Breast epithelium (tissue), 4 donors: ENCODE measurements around the gene B3GAT3. TPM values are rescaled to one million over a fixed set of nuclear protein-coding genes. Genes with fewer than 3 reads are reported as not detected.
"Not testable (repeated sequence)": the region's sequence is repeated elsewhere in the genome, so short reads cannot be mapped to it uniquely, and the experiment has no call there.

Experiments used
- DNase-seq, 2 donors: peaks; one replicate each; pipeline ENCODE4 v3.0.0-alpha.2; 2019; ENCODE audit warnings: low spot score in 2 of 2
- H3K27ac ChIP-seq, 2 donors: fragments of 200-600 bp; sonication (generic) in 1 of 2; one replicate each; pipeline ENCODE4 v1.5.1; 2016 to 2019; ENCODE audit warnings: mild to moderate bottlenecking in 1 of 2
- H3K27me3 ChIP-seq, 2 donors: fragments of 200-600 bp; sonication (generic) in 1 of 2; one replicate each; pipeline versions ENCODE4 v1.5.1 to v1.6.0; 2017 to 2019; ENCODE audit warnings: control low read depth in 1 of 2, mild to moderate bottlenecking in 1 of 2
- H3K36me3 ChIP-seq: fragments of 200-600 bp; one replicate; pipeline ENCODE4 v1.5.1; 2019
- H3K4me1 ChIP-seq, 2 donors: fragments of 200-600 bp; sonication (generic); one replicate each; pipeline ENCODE4 v1.5.1; 2016 to 2019; ENCODE audit warnings: control low read depth in 1 of 2
- H3K4me3 ChIP-seq, 3 donors: fragments of 200-600 bp; sonication (generic); 1 replicate in 2 of 3; 2 replicates in 1 of 3; pipeline ENCODE4 v1.5.1; 2016 to 2019; ENCODE audit warnings: mild to moderate bottlenecking in 3 of 3, moderate library complexity in 2 of 3
- H3K9me3 ChIP-seq, 2 donors: fragments of 200-600 bp; sonication (generic) in 1 of 2; one replicate each; pipeline ENCODE4 v1.5.1; 2016 to 2019; ENCODE audit warnings: control low read depth in 1 of 2
- POLR2A ChIP-seq: fragments of 450-650 bp; IDR thresholded peaks from one replicate; pipeline ENCODE4 v1.6.1; 2016; ENCODE audit warnings: antibody characterized with exemption, mild to moderate bottlenecking, moderate library complexity
- POLR2AphosphoS5 ChIP-seq, 3 donors: sonication (generic); formaldehyde crosslinking; IDR thresholded peaks; one replicate each; pipeline ENCODE4 v1.6.1; 2017; ENCODE audit warnings: antibody characterized with exemption in 3 of 3
- intact Hi-C: fragments of 100-400 bp; cut with DNase I; formaldehyde crosslinking; loops from one replicate; pipeline ENCODE4 v1.15.1; 2023; ENCODE audit warnings: low total_unique reads
- total RNA-seq, 3 donors: library from RNA; depleted of rRNA; stranded (reverse); fragments of >200 nt; gene quantifications; one replicate each; pipeline ENCODE4 v1.1.0, GENCODE V29; 2016
- TF ChIP-seq, protein P1 (sequence below), 3 donors: fragments of 450-650 bp; IDR thresholded peaks; one replicate each; pipeline ENCODE4 v1.5.1; 2016 to 2017; ENCODE audit warnings: antibody characterized with exemption in 3 of 3, mild to moderate bottlenecking in 3 of 3, moderate library complexity in 3 of 3

The B3GAT3 gene
- total RNA-seq, 3 donors from 2014 or later: 19.0 to 38.0 (median 29.6) TPM

- no peak for DNase-seq
- Histone ChIP-seq H3K9me3 (no peaks in the 10 kb centered on the region), H3K36me3 (peaks cover 4% of the 10 kb centered on the region), H3K27ac (no peak overlapping the region), H3K27me3 (no peaks in the 10 kb centered on the region), H3K4me3 (no peak overlapping the region), H3K4me1 (peaks cover 0 to 20% of the 10 kb centered on the region in 2 donors)
- intact Hi-C loops: no loop called here
- no peak for TF ChIP-seq POLR2A
- TF ChIP-seq POLR2AphosphoS5 (IDR thresholded peaks at IDR 0.05): no peak
- TF ChIP-seq, protein P1, sequence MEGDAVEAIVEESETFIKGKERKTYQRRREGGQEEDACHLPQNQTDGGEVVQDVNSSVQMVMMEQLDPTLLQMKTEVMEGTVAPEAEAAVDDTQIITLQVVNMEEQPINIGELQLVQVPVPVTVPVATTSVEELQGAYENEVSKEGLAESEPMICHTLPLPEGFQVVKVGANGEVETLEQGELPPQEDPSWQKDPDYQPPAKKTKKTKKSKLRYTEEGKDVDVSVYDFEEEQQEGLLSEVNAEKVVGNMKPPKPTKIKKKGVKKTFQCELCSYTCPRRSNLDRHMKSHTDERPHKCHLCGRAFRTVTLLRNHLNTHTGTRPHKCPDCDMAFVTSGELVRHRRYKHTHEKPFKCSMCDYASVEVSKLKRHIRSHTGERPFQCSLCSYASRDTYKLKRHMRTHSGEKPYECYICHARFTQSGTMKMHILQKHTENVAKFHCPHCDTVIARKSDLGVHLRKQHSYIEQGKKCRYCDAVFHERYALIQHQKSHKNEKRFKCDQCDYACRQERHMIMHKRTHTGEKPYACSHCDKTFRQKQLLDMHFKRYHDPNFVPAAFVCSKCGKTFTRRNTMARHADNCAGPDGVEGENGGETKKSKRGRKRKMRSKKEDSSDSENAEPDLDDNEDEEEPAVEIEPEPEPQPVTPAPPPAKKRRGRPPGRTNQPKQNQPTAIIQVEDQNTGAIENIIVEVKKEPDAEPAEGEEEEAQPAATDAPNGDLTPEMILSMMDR (IDR thresholded peaks at IDR 0.05): no peak
These were observed 32.7 kb downstream of the B3GAT3 start for GRCh38 chr11:62588966-62589637.

- H3K9me3 ChIP-seq, H3K4me1 ChIP-seq, DNase-seq, H3K36me3 ChIP-seq, H3K4me3 ChIP-seq, intact Hi-C loops, H3K27ac ChIP-seq, H3K27me3 ChIP-seq: not testable (repeated sequence)
These were observed 36.4 kb downstream of the B3GAT3 start for GRCh38 chr11:62585356-62585755.

DNA sequence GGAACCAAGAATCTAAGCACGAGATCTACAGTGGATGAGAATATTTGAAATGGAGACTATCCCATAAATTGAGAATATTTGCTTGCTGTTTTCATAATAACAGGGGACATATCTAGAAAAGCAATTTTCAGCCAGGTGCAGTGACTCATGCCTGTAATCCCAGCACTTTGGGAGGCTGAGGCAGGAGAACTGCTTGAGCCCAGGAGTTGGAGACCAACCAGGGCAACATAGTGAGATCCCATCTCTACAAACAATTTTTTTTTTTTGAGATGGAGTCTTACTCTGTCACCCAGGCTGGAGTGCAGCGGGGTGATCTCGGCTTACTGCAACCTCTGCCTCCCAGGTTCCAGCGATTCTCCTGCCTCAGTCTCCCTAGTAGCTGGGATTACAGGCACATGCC lies 40.1 kb downstream of the B3GAT3 start:
- DNase-seq, H3K27ac ChIP-seq, H3K4me3 ChIP-seq, H3K36me3 ChIP-seq, intact Hi-C loops, H3K9me3 ChIP-seq, H3K4me1 ChIP-seq, H3K27me3 ChIP-seq: not testable (repeated sequence)

DNA sequence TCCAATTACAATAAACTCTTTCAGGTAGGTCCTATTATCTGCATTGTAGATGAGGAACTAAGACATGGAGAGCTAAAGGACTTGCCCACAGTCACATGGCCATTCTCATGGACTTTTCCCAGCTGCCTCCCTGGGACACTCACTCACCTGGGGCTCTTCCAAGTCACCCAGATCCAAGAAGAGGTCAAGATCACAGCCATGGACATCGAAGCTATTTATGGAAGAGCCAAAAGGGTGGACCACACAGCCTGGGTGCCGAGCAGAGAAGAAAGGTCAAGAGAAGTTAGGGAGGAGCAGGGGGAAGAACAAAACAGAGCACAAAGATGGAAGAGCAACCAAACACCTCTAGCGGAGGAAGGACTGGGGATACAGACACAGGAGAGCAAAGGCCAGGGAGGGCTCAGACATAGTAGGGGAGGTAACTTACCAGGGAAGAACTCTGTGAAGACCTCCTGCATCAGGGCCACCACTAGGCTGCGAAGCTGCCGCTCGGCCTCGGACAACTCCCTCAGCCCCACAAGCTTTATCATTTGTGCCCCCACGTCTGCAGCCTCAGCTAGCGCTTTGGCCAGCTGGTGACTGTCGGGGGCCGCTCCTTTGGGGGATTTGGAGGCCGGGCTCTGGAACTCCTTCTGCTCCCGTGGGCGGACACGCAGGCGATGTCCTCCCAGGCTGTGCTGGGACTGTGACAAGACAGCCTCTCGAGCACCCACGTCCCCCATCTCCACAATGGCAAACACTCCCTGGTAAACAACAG lies 40.6 kb downstream of the B3GAT3 start:
- no peak for TF ChIP-seq POLR2A
- TF ChIP-seq, protein P1 (IDR thresholded peaks at IDR 0.05): no peak
- TF ChIP-seq POLR2AphosphoS5 (IDR thresholded peaks at IDR 0.05): no peak
- DNase-seq: no peak
- intact Hi-C loops: no loop called here
- no peaks in the 10 kb centered on the region for H3K4me1 ChIP-seq
- no peaks in the 10 kb centered on the region for H3K9me3 ChIP-seq
- H3K36me3 ChIP-seq: no peaks in the 10 kb centered on the region
- no peaks in the 10 kb centered on the region for H3K27me3 ChIP-seq
- H3K4me3 ChIP-seq: no peak overlapping the region
- H3K27ac ChIP-seq: no peak overlapping the region

GRCh38 chr11:62579252-62579651 lies 42.5 kb downstream of the B3GAT3 start:
- no peak for DNase-seq
- Histone ChIP-seq H3K4me1 (peaks cover 0 to 9% of the 10 kb centered on the region in 2 donors), H3K9me3 (no peaks in the 10 kb centered on the region), H3K27me3 (no peaks in the 10 kb centered on the region), H3K4me3 (no peak overlapping the region), H3K36me3 (no peaks in the 10 kb centered on the region), H3K27ac (no peak overlapping the region)
- intact Hi-C loops: no loop called here
- TF ChIP-seq POLR2AphosphoS5 (IDR thresholded peaks at IDR 0.05): no peak
- TF ChIP-seq, protein P1 (IDR thresholded peaks at IDR 0.05): no peak
- TF ChIP-seq POLR2A: no peak

GRCh38 chr11:62578541-62578940 lies 43.2 kb downstream of the B3GAT3 start:
- peak overlapping the region in 1 of 2 donors; percentile 45 for H3K27ac ChIP-seq
- TF ChIP-seq POLR2A: no peak
- TF ChIP-seq, protein P1 (IDR thresholded peaks at IDR 0.05): no peak
- no peak for TF ChIP-seq POLR2AphosphoS5 (IDR thresholded peaks at IDR 0.05)
- intact Hi-C loops: no loop called here
- no peaks in the 10 kb centered on the region for H3K27me3 ChIP-seq
- H3K36me3 ChIP-seq: no peaks in the 10 kb centered on the region
- no peak overlapping the region for H3K4me3 ChIP-seq
- no peaks in the 10 kb centered on the region for H3K9me3 ChIP-seq
- no peak for DNase-seq
- peaks cover 0 to 9% of the 10 kb centered on the region in 2 donors for H3K4me1 ChIP-seq
